RPMI7951 (cell line): ENCODE measurements around the gene IL19. TPM values are rescaled to one million over a fixed set of nuclear protein-coding genes. Genes with fewer than 3 reads are reported as not detected.

Experiments used
- DNase-seq: peaks from one replicate; pipeline ENCODE4 v3.0.0-alpha.2; 2012; ENCODE audit warnings: low read depth
- total RNA-seq: library from RNA; depleted of rRNA; stranded (reverse); fragments of >200 nt; shearing (Covaris generic); gene quantifications from 2 replicates; pipeline ENCODE4 v1.2.3, GENCODE V29; 2014; rRNA removed

The IL19 gene
- total RNA-seq, result 0.24 TPM in 1 of 2 replicates, not detected in the other

- peak; percentile 19 for DNase-seq
Observed at GRCh38 chr1:206770531-206771337, at the start of gene IL19. Gene IL19 (plus strand): TSS chr1:206770773. CDS start chr1:206836663, 65,890 bp downstream.

GRCh38 chr1:206721454-206721853, 49.1 kb upstream of the IL19 start:
- DNase-seq, result no peak

- peak; percentile 22 for DNase-seq
Observed at GRCh38 chr1:206722751-206723461, 47.7 kb upstream of the IL19 start.

- no peak for DNase-seq
Observed at GRCh38 chr1:206723462-206723804, 47.1 kb upstream of the IL19 start.

- DNase-seq, result peak; percentile 87
Observed at GRCh38 chr1:206723805-206724472, 46.6 kb upstream of the IL19 start.

- peak; percentile 35 for DNase-seq
Observed at GRCh38 chr1:206725109-206725963, 45.2 kb upstream of the IL19 start.

- no peak for DNase-seq
Observed at GRCh38 chr1:206727981-206728696, 42.4 kb upstream of the IL19 start.

GRCh38 chr1:206728697-206728987, 41.9 kb upstream of the IL19 start:
- no peak for DNase-seq

- DNase-seq, result no peak
Observed at GRCh38 chr1:206729050-206729449, 41.5 kb upstream of the IL19 start.

- DNase-seq, result no peak
Observed at GRCh38 chr1:206729507-206729906, 41.1 kb upstream of the IL19 start.

GRCh38 chr1:206732508-206732907, 38.1 kb upstream of the IL19 start:
- DNase-seq, result no peak

- no peak for DNase-seq
Observed at GRCh38 chr1:206732992-206733391, 37.6 kb upstream of the IL19 start.

- DNase-seq, result peak; percentile 45
Observed at GRCh38 chr1:206734499-206735142, 36.0 kb upstream of the IL19 start.

GRCh38 chr1:206735553-206736031, 35.0 kb upstream of the IL19 start:
- DNase-seq, result peak; percentile 71

- no peak for DNase-seq
Observed at GRCh38 chr1:206736878-206737728, 33.5 kb upstream of the IL19 start.

GRCh38 chr1:206737729-206738201, 32.8 kb upstream of the IL19 start:
- no peak for DNase-seq

GRCh38 chr1:206738370-206739366, 31.9 kb upstream of the IL19 start:
- DNase-seq, result peak; percentile 33
